Endothelial cell of umbilical vein (primary cell): ENCODE data around the gene MAPK8IP3. TPM values are rescaled to one million over a fixed set of nuclear protein-coding genes. Genes with fewer than 3 reads are reported as not detected.

Experiments used
- BruUV-seq: library from RNA; stranded (reverse); fragments of 400-500 nt; replicated peaks from 2 replicates; lab custom pipeline; 2021; lab: Mats Ljungman, UMichigan
- CTCF ChIA-PET: fragments of 300-600, 350-600 bp; sonication (Branson Sonifier 250); formaldehyde crosslinking; loops from one replicate; lab custom pipeline; 2021; ENCODE audit warnings: antibody characterized with exemption, inconsistent platforms; lab: Charles Lee
- POLR2A ChIA-PET: fragments of 300-600, 350-600 bp; sonication (Branson Sonifier 250); formaldehyde crosslinking; loops from one replicate; lab custom pipeline; 2021; ENCODE audit warnings: antibody characterized with exemption, inconsistent platforms; lab: Charles Lee
- DNase-seq: peaks from one replicate; pipeline ENCODE4 v3.0.0-alpha.2; 2011; ENCODE audit warnings: low read depth, low spot score
- FAIRE-seq: peaks from 2 replicates; lab custom pipeline; 2011; peaks lifted over from hg19 to GRCh38; lab: Jason Lieb, UNC
- H2AFZ ChIP-seq: 2 replicates; pipeline ENCODE4 v1.6.0; 2012; ENCODE audit warnings: low read depth, low read length, control low read depth, inconsistent platforms
- H3K27ac ChIP-seq: 2 replicates; pipeline ENCODE4 v1.5.1; 2011; ENCODE audit warnings: low read depth, mild to moderate bottlenecking, control low read depth, low read length, moderate library complexity; ENCODE audit not compliant: insufficient read depth
- H3K27me3 ChIP-seq, 2 experiments: 2 replicates each; pipeline versions ENCODE4 v1.6.0 to v1.6.1; 2011; ENCODE audit warnings: low read length in 2 of 2, mixed read lengths in 1 of 2; ENCODE audit not compliant: control insufficient read depth in 2 of 2, insufficient read depth in 2 of 2
- H3K36me3 ChIP-seq, 2 experiments: 2 replicates in 1 of 2; 3 replicates in 1 of 2; pipeline ENCODE4 v1.5.1; 2011; ENCODE audit warnings: low read length in 2 of 2, mild to moderate bottlenecking in 1 of 2, moderate library complexity in 1 of 2; ENCODE audit not compliant: control insufficient read depth in 2 of 2, insufficient read depth in 2 of 2; ENCODE audit errors: extremely low read depth in 1 of 2
- H3K4me1 ChIP-seq: 3 replicates; pipeline ENCODE4 v1.5.1; 2011; ENCODE audit warnings: mild to moderate bottlenecking, low read length; ENCODE audit not compliant: control insufficient read depth, insufficient read depth; ENCODE audit errors: extremely low read depth
- H3K4me2 ChIP-seq: 2 replicates; pipeline ENCODE4 v1.6.1; 2011; ENCODE audit warnings: low read length, control low read depth, mixed read lengths; ENCODE audit not compliant: insufficient read depth
- H3K4me3 ChIP-seq, 3 experiments: fragments of 200-600 bp in 1 of 3; sonication (generic), shearing (Covaris generic) in 1 of 3; replicated peaks in 1 of 3; 2 replicates each; pipeline ENCODE4 v1.5.1; 2011 to 2016; ENCODE audit warnings: control low read depth in 3 of 3, low read length in 3 of 3, mild to moderate bottlenecking in 2 of 3, inconsistent platforms in 1 of 3, low read depth in 1 of 3, moderate library complexity in 1 of 3; ENCODE audit not compliant: insufficient read depth in 1 of 3
- H3K79me2 ChIP-seq: 2 replicates; pipeline ENCODE4 v1.6.0; 2012; ENCODE audit warnings: low read length, inconsistent platforms; ENCODE audit not compliant: control insufficient read depth, insufficient read depth
- H3K9ac ChIP-seq: replicated peaks from 2 replicates; pipeline ENCODE3; 2011; ENCODE audit warnings: low read length, control low read depth; ENCODE audit not compliant: insufficient read depth; ENCODE audit errors: extremely low read depth
- H3K9me1 ChIP-seq: replicated peaks from 3 replicates; pipeline ENCODE4 v1.6.0; 2011; ENCODE audit warnings: mild to moderate bottlenecking, low read length; ENCODE audit not compliant: control insufficient read depth, insufficient read depth; ENCODE audit errors: extremely low read depth
- H3K9me3 ChIP-seq: replicated peaks from 2 replicates; pipeline ENCODE4 v1.5.1; 2012; ENCODE audit warnings: low read length, inconsistent platforms; ENCODE audit not compliant: control insufficient read depth, insufficient read depth
- H4K20me1 ChIP-seq: replicated peaks from 2 replicates; pipeline ENCODE3; 2011; ENCODE audit warnings: mild to moderate bottlenecking, low read length; ENCODE audit not compliant: control insufficient read depth, insufficient read depth; ENCODE audit errors: extremely low read depth
- EZH2 ChIP-seq: IDR thresholded peaks from 2 replicates; pipeline ENCODE4 v1.6.1; 2012; ENCODE audit warnings: borderline replicate concordance, low read depth, mild to moderate bottlenecking, moderate library complexity, low read length, inconsistent platforms; ENCODE audit not compliant: severe bottlenecking
- FOS ChIP-seq: IDR thresholded peaks from 2 replicates; pipeline ENCODE4 v1.6.1; 2011; ENCODE audit warnings: mild to moderate bottlenecking, low read length, moderate library complexity, borderline replicate concordance; ENCODE audit not compliant: insufficient read depth
- GATA2 ChIP-seq: IDR thresholded peaks from 2 replicates; pipeline ENCODE4 v1.7.0; 2011; ENCODE audit warnings: low read depth, mild to moderate bottlenecking, moderate library complexity, mixed read lengths, low read length; ENCODE audit not compliant: insufficient read length, insufficient read depth
- JUN ChIP-seq: IDR thresholded peaks from 2 replicates; pipeline ENCODE4 v1.6.1; 2011; ENCODE audit warnings: borderline replicate concordance, low read depth; ENCODE audit not compliant: insufficient read length, insufficient read depth
- MAX ChIP-seq: IDR thresholded peaks from 2 replicates; pipeline ENCODE4 v1.6.1; 2011; ENCODE audit not compliant: insufficient read depth, insufficient read length
- MYC ChIP-seq: IDR thresholded peaks from one replicate; pipeline ENCODE4 v1.6.1; 2011; ENCODE audit warnings: mild to moderate bottlenecking, low read depth, low read length
- POLR2A ChIP-seq: IDR thresholded peaks from 2 replicates; pipeline ENCODE4 v1.6.1; 2012; ENCODE audit warnings: low read depth, mild to moderate bottlenecking, control low read depth, low read length
- POLR2AphosphoS5 ChIP-seq: IDR thresholded peaks from 2 replicates; pipeline ENCODE4 v1.6.1; 2012; ENCODE audit warnings: low read depth, mild to moderate bottlenecking, control low read depth, low read length, moderate library complexity; ENCODE audit not compliant: insufficient read depth
- dilution Hi-C: fragments of 300-500 bp; cut with MboI; formaldehyde crosslinking; loops from one replicate; pipeline ENCODE4 v1.15.0; 2019; ENCODE audit warnings: low sequenced_read_pairs; ENCODE audit not compliant: extremely low pct_ligation_motif_present
- intact Hi-C: fragments of 100-400 bp; cut with micrococcal nuclease; formaldehyde crosslinking; loops from one replicate; pipeline ENCODE4 v1.10.0; 2022
- polyA plus RNA-seq, 4 experiments: library from polyadenylated mRNA; depleted of rRNA in 3 of 4; stranded (reverse) in 3 of 4; unstranded in 1 of 4; fragments of >200 nt; gene quantifications; 2 replicates each; pipeline versions ENCODE4 v1.2.1 to v1.2.3, GENCODE V29; 2011 to 2012; ENCODE audit warnings: missing spikeins in 1 of 4
- total RNA-seq: library from RNA; stranded (reverse); gene quantifications from 2 replicates; pipeline ENCODE4 v1.2.3, GENCODE V29; 2021
- TF ChIP-seq, protein P1 (sequence below), 2 donors: IDR thresholded peaks; 1 replicate in 1 of 2; 2 replicates in 1 of 2; pipeline ENCODE4 v1.5.1; 2011; ENCODE audit warnings: low read length in 2 of 2, mild to moderate bottlenecking in 2 of 2, moderate library complexity in 2 of 2, control low read depth in 1 of 2, inconsistent platforms in 1 of 2, low read depth in 1 of 2; ENCODE audit not compliant: insufficient read depth in 1 of 2; ENCODE audit errors: extremely low read depth in 1 of 2

The MAPK8IP3 gene
- total and polyA plus RNA-seq, 2 donors (not counting 3 experiments of a cell fraction or from before 2014, with no cell fraction given): 40.7 to 92.2 TPM

DNA sequence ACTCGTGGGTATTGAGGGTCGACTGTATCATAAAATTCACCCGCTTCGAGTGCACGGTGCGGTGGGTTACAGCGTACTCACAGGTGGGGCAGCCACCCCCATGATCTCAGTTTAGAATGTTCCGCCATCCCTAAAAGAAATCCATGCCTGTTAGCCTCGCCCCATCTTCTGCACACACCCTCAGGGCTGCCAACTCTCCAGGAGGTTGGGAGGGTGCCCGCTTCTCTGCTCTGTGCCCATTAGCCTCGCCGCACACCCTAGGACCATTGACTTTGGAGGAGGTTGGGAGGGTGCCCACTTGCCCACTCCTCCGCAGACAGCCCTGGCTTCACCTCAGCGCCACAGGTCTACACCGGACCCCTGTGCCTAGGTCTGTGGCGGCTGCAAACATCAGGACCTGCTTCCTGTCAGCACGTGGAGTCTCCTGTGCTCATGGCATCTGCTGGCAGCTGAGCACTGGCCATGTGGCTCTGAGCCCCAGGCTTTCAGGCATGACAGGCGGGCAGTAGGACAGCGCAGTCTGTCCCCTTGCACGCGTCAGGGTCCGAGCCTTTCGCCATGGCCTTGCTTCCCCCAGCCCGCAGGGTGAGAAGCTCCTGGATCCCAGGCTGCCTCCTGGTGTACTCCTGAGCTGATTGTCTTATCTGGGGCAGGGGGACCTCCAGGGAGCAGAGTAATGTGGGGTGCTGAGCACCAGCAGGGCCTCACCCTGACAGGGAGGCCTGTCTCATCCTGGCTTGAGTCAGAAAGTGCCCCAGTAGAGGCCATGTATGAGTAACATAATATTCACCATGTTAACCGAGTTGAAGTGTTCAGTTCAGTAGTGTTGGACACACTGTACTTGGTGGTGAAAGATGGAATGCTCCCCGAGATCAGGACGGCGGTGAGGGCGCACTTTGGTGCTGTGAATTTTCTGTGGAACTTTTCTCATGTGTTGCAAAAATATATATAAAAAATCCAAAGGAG, 43.4 kb downstream of the MAPK8IP3 start:
- no peaks in the 10 kb centered on the region for H3K27me3 ChIP-seq
- CTCF ChIA-PET: interaction anchor here (1.0 kb wide), 1 partner anchor 320 kb away, joined by 4 read pairs; no protein-coding TSS in a partner anchor
- H3K4me1 ChIP-seq: no peaks in the 10 kb centered on the region
- no peak overlapping the region for H3K4me2 ChIP-seq
- no peak overlapping the region for H3K27ac ChIP-seq
- dilution Hi-C loops: no loop called here
- H3K36me3 ChIP-seq: peaks cover 8 to 43% of the 10 kb centered on the region in 2 experiments
- no peaks in the 10 kb centered on the region for H3K9me1 ChIP-seq
- DNase-seq (no peak), FAIRE-seq (no peak)
- H3K9ac ChIP-seq: no peak overlapping the region
- no peak overlapping the region for H2AFZ ChIP-seq
- no peaks in the 10 kb centered on the region for H4K20me1 ChIP-seq
- intact Hi-C loops: no loop called here
- no peak overlapping the region for H3K4me3 ChIP-seq
- no TSS peak for BruUV-seq
- no peaks in the 10 kb centered on the region for H3K79me2 ChIP-seq
- POLR2A ChIA-PET: no interaction called here
- no peaks in the 10 kb centered on the region for H3K9me3 ChIP-seq
- TF ChIP-seq POLR2A (no peak), FOS (no peak), POLR2AphosphoS5 (no peak), EZH2 (no peak), JUN (no peak), MYC (no peak), MAX (no peak), GATA2 (no peak)
- TF ChIP-seq, protein P1, sequence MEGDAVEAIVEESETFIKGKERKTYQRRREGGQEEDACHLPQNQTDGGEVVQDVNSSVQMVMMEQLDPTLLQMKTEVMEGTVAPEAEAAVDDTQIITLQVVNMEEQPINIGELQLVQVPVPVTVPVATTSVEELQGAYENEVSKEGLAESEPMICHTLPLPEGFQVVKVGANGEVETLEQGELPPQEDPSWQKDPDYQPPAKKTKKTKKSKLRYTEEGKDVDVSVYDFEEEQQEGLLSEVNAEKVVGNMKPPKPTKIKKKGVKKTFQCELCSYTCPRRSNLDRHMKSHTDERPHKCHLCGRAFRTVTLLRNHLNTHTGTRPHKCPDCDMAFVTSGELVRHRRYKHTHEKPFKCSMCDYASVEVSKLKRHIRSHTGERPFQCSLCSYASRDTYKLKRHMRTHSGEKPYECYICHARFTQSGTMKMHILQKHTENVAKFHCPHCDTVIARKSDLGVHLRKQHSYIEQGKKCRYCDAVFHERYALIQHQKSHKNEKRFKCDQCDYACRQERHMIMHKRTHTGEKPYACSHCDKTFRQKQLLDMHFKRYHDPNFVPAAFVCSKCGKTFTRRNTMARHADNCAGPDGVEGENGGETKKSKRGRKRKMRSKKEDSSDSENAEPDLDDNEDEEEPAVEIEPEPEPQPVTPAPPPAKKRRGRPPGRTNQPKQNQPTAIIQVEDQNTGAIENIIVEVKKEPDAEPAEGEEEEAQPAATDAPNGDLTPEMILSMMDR (IDR thresholded peaks at IDR 0.05; ENCODE audit: extremely low read depth in 1 of 2, insufficient read depth in 1 of 2, low read depth in 1 of 2, low read length in 2 of 2): no peak
